ENCODE data around the gene CCDC9B.

DNA sequence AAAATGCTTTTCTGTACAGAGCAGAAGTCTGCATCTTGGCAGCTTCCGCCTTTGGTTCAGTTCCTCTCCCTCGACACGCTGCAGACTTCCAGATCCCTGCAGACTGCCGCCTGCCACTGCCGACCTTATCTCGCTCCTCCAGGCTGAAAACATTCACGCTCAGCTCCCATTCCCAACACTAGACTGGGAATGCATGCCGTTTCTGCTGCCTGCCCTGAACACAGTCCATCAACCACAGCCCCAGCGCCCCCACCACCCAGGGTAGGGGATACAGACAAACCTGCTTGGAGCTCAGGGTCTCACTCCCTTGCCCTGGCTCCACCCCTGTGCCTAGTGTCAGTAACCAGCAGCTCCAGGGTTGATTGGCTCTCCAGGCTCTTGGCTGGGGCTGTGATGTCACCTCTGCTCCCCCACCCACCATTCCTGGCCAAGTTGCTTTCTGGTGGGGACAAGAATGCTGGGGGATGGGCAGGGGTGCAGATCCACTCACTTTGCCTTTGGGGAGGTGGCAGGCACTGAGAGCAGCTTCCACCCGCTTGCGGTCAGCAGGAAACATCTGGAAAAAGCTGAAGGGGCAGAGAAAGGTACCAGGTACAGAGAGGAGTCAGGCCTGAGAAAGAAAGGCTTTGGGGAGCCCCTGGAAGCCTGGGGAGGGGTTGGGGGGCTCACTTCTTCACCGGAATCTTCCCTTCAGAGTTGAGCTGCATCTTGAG lies 39.1 kb downstream of the CCDC9B start:
- no peak for TF ChIP-seq EZH2 (IDR thresholded peaks at IDR 0.05; ENCODE audit: borderline replicate concordance, low read depth, low read length, severe bottlenecking)
- TF ChIP-seq, protein P1, sequence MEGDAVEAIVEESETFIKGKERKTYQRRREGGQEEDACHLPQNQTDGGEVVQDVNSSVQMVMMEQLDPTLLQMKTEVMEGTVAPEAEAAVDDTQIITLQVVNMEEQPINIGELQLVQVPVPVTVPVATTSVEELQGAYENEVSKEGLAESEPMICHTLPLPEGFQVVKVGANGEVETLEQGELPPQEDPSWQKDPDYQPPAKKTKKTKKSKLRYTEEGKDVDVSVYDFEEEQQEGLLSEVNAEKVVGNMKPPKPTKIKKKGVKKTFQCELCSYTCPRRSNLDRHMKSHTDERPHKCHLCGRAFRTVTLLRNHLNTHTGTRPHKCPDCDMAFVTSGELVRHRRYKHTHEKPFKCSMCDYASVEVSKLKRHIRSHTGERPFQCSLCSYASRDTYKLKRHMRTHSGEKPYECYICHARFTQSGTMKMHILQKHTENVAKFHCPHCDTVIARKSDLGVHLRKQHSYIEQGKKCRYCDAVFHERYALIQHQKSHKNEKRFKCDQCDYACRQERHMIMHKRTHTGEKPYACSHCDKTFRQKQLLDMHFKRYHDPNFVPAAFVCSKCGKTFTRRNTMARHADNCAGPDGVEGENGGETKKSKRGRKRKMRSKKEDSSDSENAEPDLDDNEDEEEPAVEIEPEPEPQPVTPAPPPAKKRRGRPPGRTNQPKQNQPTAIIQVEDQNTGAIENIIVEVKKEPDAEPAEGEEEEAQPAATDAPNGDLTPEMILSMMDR (IDR thresholded peaks at IDR 0.05; ENCODE audit: borderline replicate concordance, extremely low read depth, low read length, poor library complexity, severe bottlenecking), result no peak

Data from DND-41 (cell line).